Suppressor macrophage (primary cell): ENCODE measurements around the gene PPP1R1A.

Experiments
- DNase-seq, 4 experiments: peaks; one replicate each; pipeline ENCODE4 v3.0.0-alpha.2; 2020 to 2022

Gene PPP1R1A

GRCh38 chr12:54569995-54570528 is 18.4 kb downstream of the PPP1R1A start:
- no peak for DNase-seq

- no peak for DNase-seq
Observed at GRCh38 chr12:54569072-54569471, 19.4 kb downstream of the PPP1R1A start.

GRCh38 chr12:54566792-54567191 is 21.7 kb downstream of the PPP1R1A start:
- DNase-seq = no peak

DNA sequence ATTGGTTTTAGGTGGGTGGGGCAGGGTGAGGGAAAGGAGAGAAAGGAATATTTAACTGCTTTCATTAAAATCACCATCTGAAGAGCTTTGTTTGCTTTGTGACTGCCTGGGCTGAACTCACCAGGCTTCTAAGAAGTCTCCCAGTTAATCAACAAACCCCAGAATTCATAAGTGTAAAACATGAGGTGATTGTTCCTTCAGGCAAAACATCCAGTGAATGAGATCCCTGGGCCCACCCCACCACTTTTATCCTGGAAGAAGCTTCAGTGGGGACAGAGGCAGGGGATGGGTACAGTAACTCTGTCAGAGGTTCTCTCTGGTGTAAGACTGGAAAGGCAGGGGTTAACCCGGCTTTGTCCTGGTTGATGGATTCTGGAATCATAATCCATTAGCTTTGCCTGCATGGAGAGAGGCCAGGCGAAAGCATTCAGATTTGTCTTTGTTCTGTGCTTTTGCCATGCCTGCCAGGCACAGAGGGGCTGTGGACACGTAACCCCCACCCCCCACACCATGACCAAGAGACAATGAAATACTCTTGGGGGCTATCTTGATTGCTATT is 22.4 kb downstream of the PPP1R1A start:
- no peak for DNase-seq

DNA sequence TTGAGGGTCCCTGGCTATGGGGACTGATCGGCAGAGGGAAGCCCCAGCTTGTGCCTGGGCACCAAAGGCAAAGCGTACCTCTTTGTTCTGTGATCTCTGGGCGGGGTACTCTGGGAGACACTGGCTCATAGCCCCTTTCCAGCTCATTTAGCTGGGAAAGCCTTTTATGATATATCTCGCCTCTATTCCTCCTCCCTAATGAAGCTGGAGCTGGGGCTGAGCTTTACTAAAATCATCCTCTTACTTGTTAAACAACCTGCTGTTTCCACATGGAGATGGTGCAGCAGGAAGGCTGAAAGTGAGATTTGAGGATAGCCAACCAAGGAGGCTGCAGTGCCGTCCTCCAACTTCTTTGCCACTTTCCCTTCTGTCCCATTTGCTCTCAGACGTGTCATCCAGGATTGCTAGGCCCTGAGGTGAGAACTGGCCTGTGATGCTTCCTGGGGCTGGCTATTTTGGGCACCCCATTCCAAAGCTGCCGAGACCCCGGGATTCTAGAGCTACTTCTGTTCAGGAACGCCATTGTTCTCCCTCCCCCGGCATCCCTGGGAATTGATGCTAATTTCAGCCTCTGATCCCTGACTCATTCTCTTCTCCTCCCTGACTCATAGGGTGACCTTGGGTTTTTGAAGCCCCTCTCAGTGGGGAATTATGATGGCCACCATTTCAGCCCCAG is 23.0 kb downstream of the PPP1R1A start:
- DNase-seq = no peak

GRCh38 chr12:54564768-54565167 is 23.7 kb downstream of the PPP1R1A start:
- DNase-seq = no peak

- no peak for DNase-seq
Observed at GRCh38 chr12:54563787-54564186, 24.7 kb downstream of the PPP1R1A start.

GRCh38 chr12:54562750-54563356 is 25.6 kb downstream of the PPP1R1A start:
- no peak for DNase-seq

DNA sequence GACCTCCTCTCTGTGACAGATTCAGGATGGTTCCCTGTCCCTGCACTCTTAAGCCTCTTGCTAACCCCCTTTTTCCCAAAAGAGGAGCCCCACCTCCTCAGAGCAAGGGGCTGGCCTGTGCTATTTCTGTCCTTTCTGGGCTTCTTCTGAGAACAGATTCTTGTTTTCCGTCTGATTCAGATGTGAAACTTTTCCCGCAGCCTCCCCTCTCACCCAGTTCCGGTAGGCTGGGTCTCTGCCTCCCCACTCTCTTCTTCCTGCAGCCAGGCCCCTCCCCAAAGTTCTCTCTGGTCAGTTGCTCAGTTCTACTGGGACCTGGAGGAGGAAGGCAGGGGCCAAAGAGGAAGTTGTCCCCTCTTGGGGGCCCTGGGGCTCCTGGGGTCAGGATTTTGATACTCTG is 27.3 kb downstream of the PPP1R1A start:
- DNase-seq = peak; percentile 50 to 78 (median 72)

DNA sequence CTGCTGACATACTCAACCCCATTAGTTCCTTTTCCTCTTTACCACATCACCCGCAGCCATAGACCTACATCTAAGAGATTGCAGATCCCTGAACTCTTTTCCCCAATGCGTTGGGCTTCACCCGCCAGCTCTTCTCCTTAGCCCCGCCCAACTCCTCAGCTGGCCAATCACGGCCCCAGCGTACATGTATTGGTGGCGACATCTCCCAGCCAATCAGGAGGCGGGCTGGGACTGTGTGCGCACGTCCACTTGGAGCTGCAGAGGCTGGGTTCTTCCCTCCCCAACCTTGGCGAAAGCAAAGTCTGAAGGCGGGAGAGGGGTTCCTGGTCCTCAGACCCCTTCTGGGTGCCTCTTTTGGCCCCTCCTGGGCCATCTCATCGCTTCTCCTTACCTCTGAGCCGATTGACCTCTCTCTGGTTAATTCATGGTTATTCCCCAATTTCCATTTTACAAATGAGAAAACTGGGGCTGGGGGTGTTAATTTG is 28.0 kb downstream of the PPP1R1A start:
- DNase-seq = peak; percentile 97 to 99 (median 98)

- no peak for DNase-seq
Observed at GRCh38 chr12:54558759-54559158, 29.7 kb downstream of the PPP1R1A start.

DNA sequence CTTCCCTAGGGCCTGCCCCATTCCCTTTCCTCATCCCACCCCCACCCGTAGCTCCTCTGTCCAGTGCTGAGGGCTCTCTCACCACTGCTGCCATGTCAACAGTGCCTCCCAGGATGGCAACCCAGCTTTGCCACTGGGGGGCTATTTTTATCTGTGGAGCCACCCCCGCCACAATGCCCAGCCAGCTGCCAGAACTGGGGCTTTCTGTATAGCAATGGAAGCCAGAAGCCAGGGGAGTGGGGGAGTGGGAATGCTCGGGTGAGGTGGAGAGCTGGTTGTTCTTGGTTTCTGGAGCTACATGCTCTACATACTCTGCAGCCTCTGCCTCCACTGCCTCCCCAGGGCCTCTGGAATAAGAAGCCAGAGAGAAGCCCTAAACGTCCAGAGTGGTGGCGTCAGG is 30.1 kb downstream of the PPP1R1A start:
- DNase-seq = no peak

GRCh38 chr12:54555670-54556257 is 32.7 kb downstream of the PPP1R1A start:
- DNase-seq = no peak

DNA sequence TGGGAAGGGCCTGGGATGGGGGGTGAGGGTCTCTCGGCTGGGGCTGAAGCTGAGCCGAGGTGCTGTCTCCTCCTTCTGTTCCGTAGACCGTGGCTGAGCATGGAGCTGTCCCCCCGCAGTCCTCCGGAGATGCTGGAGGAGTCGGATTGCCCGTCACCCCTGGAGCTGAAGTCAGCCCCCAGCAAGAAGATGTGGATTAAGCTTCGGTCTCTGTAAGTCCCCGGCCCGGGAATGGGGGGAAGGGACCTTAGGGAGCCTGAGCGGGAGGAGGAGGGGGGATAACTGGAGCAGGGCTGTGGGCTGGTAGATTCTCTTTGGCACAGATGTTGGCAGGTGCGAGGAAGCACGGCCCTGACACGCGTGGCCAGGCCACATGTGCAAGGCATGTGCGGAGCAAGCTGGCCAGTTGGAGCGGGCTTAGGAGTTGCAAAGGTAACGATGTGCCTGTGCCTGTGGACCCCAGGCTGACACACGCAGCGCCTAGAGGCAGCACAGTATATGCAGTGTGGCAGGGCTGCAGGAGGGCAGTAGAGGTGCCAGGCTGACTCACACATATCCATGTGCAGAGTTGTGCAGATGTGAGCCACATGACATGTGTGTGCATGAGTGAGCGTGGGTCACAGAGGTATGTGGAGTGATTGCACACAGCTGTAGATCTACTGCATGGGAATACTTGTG is 38.5 kb downstream of the PPP1R1A start:
- peak in 2 of 4 experiments; percentile 13 to 15 for DNase-seq

GRCh38 chr12:54546511-54546910 is 41.9 kb downstream of the PPP1R1A start:
- DNase-seq = no peak

DNA sequence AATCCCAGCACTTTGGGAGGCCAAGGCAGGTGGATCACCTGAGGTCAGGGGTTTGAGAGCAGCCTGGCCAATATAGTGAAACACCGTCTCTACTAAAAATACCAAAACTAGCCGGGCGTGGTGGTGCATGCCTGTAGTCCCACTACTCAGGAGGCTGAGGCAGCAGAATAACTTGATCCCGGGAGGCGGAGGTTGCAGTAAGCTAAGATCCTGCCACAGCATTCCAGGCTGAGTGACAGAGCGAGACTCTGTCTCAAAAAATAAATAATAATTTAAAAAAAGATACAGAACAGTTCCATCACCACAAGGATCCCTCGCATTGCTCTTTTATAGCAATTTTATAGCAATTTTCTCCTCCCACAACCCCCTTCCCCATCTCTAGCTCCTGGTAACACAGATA is 43.7 kb downstream of the PPP1R1A start:
- DNase-seq = no peak

DNA sequence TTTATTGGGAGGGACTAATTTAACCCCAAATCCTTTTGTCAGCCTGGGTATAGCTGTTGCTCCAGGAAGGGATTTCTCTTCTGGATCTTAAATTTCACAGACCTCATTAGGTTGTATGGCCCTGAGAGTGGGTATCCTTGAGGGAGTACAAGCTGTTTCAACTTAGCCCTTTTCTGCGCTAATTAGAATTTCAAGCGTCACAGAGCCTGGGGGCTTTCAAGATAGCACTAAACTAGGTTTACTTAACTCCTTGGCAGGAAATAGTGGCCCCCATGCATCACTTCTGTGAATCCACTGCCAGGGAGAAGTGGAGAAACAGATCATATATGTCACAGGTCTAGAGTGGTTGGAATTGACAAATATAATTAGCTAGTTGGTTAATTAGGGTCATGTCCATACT is 44.9 kb downstream of the PPP1R1A start:
- DNase-seq = no peak

DNA sequence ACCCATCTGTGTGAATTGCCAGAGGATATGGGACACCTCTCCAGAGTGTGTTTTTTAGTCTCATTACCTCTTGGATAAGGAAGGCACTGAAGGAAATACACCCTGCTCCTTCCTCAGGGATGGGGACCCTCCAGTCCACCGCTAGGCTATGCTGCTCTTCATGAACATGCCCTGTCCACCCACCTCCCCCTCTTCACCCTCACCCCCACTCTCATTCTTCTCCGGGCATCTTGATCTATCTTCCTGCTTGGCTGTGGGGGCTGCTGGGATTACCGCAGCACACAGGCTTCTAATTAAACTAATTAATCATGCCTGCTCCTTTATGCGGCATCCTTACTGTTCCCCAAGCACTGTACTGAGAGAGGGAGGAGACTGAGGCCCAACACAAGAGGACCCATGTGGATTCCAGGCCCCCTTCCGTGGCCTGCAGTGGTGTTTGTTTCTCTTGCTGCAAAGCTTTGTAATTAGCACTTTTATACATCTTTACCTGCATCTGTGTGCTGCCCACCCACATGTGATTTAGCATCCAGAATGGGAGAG is 46.6 kb downstream of the PPP1R1A start:
- no peak for DNase-seq

DNA sequence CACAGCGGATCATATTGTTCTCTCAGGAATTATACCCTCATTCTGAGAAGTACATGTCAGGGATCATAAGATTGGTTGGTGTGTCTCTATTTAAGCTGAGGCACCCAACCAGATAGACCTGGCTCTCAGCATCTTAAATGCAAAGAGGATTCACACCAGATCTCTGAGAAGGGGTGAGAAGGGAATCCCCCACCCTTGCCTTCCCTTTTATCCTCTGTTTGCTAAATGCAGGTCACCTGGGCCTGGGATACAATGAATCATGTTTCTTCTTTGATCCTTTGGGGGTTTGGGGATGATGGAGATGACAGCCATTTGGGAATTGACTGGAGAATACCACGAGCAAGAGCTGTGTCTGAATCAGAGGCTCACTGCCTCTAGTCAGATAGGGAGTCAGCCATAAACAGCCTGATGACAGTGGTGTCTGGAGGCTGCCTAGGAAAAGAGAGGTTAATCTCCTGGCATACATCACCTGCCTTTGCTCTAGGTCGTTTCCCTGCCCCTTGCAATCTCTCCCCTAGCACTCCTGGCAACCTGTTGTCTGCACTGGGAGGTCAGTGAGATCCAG is 50.2 kb downstream of the PPP1R1A start:
- no peak for DNase-seq

DNA sequence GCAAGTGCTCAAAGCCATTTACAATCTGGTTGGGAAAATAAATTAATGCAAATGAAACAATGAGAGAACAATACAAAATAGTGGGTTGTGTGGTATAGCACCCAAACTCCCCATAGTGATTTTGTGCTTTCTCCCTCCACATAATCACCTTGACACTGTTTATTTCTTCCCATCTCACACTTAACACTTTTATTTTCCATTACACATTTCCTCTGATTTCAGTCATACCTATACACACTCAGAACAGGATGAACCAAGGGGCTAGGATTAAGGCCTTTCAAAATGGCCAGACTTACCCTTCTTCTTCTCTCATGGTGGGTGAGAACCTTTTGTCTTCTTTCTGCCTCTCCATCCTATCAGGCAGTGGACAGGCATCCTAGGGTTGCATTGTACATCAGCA is 53.0 kb downstream of the PPP1R1A start:
- DNase-seq = no peak

DNA sequence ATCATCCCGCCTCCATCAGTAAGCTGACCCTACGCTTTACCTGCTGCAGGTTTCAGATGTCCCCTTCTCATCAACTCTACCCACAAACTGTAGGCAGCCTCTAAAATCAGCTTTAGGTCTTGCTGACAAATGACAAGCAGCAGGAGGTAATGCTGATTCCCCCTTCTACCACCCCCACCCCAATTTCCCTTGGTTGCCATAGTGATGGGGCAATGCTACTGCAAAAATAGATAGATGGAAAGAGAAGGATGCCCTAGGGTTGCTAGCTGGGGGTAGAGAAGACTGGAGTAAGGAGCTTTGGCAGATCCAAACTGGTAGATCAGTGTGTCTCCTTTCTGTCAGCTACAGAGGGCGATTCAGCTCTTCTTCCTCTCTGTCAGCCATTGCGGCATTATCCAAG is 58.9 kb downstream of the PPP1R1A start:
- DNase-seq = no peak
